ENCODE data around the gene ELOVL5. TPM values are rescaled to one million over a fixed set of nuclear protein-coding genes. Genes with fewer than 3 reads are reported as not detected.

The ELOVL5 gene
- total RNA-seq, 6 experiments from 2014 or later: 82.0 to 104 (median 89.1) TPM

DNA sequence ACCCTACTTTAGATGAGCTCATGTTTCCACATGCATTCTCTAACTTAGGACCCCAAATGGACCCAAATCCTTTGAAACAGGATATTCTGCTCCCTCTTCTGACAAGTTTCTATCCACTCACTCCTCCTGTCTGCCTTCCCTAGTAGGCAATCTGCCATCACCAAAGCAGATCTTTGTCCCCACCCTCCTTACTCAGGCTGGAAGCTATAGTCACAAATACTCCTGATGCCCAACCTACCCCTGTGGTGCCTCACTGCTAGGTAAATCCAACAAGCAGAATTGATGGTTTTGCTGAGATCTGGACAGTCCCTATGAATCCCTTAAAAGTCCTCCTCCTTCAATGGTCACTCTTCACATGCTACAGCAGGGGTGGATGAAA, 21.7 kb downstream of the ELOVL5 start:
- TF ChIP-seq, protein P1, sequence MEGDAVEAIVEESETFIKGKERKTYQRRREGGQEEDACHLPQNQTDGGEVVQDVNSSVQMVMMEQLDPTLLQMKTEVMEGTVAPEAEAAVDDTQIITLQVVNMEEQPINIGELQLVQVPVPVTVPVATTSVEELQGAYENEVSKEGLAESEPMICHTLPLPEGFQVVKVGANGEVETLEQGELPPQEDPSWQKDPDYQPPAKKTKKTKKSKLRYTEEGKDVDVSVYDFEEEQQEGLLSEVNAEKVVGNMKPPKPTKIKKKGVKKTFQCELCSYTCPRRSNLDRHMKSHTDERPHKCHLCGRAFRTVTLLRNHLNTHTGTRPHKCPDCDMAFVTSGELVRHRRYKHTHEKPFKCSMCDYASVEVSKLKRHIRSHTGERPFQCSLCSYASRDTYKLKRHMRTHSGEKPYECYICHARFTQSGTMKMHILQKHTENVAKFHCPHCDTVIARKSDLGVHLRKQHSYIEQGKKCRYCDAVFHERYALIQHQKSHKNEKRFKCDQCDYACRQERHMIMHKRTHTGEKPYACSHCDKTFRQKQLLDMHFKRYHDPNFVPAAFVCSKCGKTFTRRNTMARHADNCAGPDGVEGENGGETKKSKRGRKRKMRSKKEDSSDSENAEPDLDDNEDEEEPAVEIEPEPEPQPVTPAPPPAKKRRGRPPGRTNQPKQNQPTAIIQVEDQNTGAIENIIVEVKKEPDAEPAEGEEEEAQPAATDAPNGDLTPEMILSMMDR (IDR thresholded peaks at IDR 0.05): no peak
- Mint-ChIP-seq H3K27me3 (ENCODE audit: insufficient read depth) (peaks cover 2% of the 10 kb centered on the region; the same call in 1 of the 2 replicates), H3K36me3 (ENCODE audit: low read depth) (no peaks in the 10 kb centered on the region), H3K9me3 (no peaks in the 10 kb centered on the region), H3K4me3 (peak overlapping the region; percentile 75), H3K27ac (peak overlapping the region; percentile 94), H3K4me1 (ENCODE audit: low read depth) (peaks cover 61% of the 10 kb centered on the region)
- peak; percentile 54 for DNase-seq

DNA sequence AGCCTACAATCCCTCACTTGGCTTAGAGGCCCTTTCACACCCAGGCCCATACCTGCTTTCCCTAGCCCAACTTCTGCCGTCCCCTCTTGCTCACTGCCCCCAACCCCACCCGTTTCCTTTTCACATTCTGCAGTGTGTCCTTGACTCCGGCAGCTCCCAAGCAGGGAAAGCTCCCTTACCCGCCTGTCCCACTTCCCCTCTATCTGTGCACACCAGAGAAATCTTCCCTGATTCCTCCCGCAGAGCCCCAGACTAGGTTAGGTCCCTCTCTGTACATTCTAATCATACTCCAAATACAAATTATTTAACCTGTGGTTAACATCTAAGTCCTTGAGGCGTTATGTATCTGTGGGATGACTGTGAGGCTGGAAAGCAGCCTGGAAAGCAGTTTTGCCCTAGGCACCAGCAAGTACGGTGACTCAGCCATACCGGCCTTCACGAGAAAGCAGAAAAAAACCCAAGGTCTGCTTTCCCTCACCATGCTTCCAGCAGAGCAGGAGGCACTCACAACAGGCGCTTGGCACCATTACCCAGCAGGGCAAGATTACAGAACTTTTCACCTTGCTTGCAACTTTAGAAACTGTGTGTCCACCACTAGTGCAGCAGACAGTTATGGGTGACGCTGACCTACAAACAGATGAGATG, 22.3 kb downstream of the ELOVL5 start:
- TF ChIP-seq, protein P1 (IDR thresholded peaks at IDR 0.05): no peak
- peak; percentile 98 for DNase-seq
- Mint-ChIP-seq H3K27ac (peak overlapping the region; percentile 94), H3K27me3 (ENCODE audit: insufficient read depth) (peaks cover 2% of the 10 kb centered on the region; the same call in 1 of the 2 replicates), H3K4me1 (ENCODE audit: low read depth) (peaks cover 66% of the 10 kb centered on the region), H3K36me3 (ENCODE audit: low read depth) (no peaks in the 10 kb centered on the region), H3K4me3 (peak overlapping the region; percentile 77), H3K9me3 (no peaks in the 10 kb centered on the region)

DNA sequence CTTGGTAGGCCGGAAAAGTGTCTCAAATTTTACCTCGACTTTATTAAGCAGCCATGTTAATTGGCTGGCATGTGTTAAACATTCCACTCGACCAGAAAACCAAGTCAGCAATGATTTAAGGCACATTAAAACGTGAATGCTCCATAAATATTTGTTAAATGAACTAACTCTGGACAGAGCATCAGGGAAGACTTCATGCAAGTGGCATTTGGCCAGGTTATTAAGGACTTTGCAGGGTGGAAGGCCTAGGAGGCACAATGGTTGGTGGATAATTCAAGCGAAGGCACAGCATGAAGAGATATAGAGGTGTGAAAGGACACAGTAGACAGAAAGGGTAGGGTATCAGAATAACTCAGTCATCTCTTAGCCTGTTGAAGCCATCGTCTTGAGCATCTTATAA, 23.0 kb downstream of the ELOVL5 start:
- Mint-ChIP-seq H3K9me3 (no peaks in the 10 kb centered on the region), H3K27ac (peak overlapping the region; percentile 94), H3K4me1 (ENCODE audit: low read depth) (peaks cover 73% of the 10 kb centered on the region), H3K4me3 (peak overlapping the region; percentile 77), H3K36me3 (ENCODE audit: low read depth) (no peaks in the 10 kb centered on the region), H3K27me3 (ENCODE audit: insufficient read depth) (peaks cover 2% of the 10 kb centered on the region; the same call in 1 of the 2 replicates)
- TF ChIP-seq, protein P1 (IDR thresholded peaks at IDR 0.05): no peak
- DNase-seq: peak; percentile 57

DNA sequence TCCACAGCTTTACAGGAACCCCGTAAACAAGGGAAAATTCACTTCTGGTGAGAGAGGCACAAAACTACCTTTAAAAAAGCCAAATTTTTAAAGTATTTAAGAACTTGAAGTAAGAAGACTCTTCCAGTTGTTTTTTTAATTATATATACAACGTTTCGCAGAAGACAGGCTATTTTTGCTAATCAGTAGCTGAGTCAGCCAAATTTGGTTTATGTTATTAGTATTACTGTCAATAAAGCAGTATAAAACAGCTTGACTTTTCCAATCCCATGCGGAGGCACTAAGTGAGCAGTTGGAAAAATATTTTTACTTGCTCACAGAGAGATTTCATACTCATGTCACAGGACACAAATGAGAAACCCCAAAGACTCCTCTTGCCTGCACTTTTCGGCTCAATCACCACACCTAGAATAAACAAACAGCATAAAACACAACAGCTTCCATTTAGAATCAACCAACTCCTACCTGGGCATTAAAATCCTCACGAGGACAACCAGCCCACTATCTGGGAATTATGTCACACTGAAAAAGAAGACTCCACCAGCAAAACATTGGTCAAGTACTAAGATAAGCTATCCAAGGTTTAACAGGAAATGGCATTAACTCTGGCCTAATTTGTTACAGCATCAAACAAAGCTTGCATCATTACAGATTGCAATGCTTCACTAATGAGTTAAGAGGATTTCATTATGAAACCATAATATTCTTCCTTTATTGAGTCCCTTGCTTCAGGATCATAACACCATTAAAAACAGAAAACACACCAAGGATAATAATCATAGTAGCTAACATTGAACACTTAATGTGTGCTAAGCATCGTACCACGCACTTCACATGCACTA, 26.3 kb downstream of the ELOVL5 start:
- H3K9me3 Mint-ChIP-seq: no peaks in the 10 kb centered on the region
- peak; percentile 9 for DNase-seq
- TF ChIP-seq, protein P1 (IDR thresholded peaks at IDR 0.05): no peak
- H3K4me3 Mint-ChIP-seq: peak overlapping the region; percentile 47
- H3K27me3 Mint-ChIP-seq (ENCODE audit: insufficient read depth): peaks cover 2% of the 10 kb centered on the region; the same call in 1 of the 2 replicates
- peaks cover 66% of the 10 kb centered on the region for H3K4me1 Mint-ChIP-seq (ENCODE audit: low read depth)
- no peaks in the 10 kb centered on the region for H3K36me3 Mint-ChIP-seq (ENCODE audit: low read depth)
- peak overlapping the region; percentile 72 for H3K27ac Mint-ChIP-seq

DNA sequence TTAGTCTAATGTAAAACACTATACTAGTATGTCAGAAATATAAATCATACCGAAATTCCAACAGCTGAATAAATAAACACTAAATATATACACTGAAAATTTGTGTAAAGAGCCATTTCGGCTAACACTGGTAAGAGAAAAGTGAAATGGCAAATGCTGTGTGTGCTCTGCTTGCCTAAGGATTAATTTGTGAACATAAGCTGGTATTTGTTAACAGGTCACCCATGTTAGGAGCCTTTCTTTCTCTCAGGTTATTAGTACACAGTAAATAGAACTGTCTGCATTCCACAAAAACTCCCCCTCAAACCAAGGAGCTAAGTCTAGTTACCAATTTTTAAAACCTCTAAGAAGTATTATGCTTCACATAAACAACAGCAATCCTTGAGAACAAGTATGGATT, 27.0 kb downstream of the ELOVL5 start:
- Mint-ChIP-seq H3K27me3 (ENCODE audit: insufficient read depth) (peaks cover 2% of the 10 kb centered on the region; the same call in 1 of the 2 replicates), H3K4me1 (ENCODE audit: low read depth) (peaks cover 59% of the 10 kb centered on the region), H3K36me3 (ENCODE audit: low read depth) (no peaks in the 10 kb centered on the region), H3K4me3 (peak overlapping the region; percentile 47), H3K27ac (peak overlapping the region; percentile 72), H3K9me3 (no peaks in the 10 kb centered on the region)
- no peak for DNase-seq
- TF ChIP-seq, protein P1 (IDR thresholded peaks at IDR 0.05): no peak

All from HFFc6 (cell line).